GM06990 (cell line): ENCODE data around the gene BIN1.

Experiments used
- DNase-seq: peaks from one replicate; pipeline ENCODE4 v3.0.0-alpha.2; 2011; ENCODE audit not compliant: insufficient read length; ENCODE audit errors: extremely low read depth
- H3K27me3 ChIP-seq: replicated peaks from 2 replicates; pipeline ENCODE4 v1.6.0; 2011; ENCODE audit warnings: low read length; ENCODE audit not compliant: control insufficient read depth, insufficient read depth
- H3K36me3 ChIP-seq: 2 replicates; pipeline ENCODE4 v1.5.1; 2011; ENCODE audit warnings: low read length; ENCODE audit not compliant: control insufficient read depth, insufficient read depth
- H3K4me3 ChIP-seq: replicated peaks from 2 replicates; pipeline ENCODE4 v1.5.1; 2011; ENCODE audit warnings: low read depth, mild to moderate bottlenecking, control low read depth, low read length
- CTCF ChIP-seq: IDR thresholded peaks from 2 replicates; pipeline ENCODE4 v1.5.1; 2011; ENCODE audit warnings: low read length, control low read depth, mild to moderate bottlenecking, inconsistent platforms; ENCODE audit not compliant: insufficient read depth, poor library complexity, severe bottlenecking

BIN1 gene

GRCh38 chr2:126998486-126998885 lies 108.5 kb downstream of the BIN1 start:
- Histone ChIP-seq H3K4me3 (no peak overlapping the region), H3K36me3 (no peaks in the 10 kb centered on the region), H3K27me3 (no peaks in the 10 kb centered on the region)
- no peak for TF ChIP-seq CTCF
- DNase-seq: no peak
